ENCODE measurements around the gene S100PBP.
"Not testable (repeated sequence)": the region's sequence is repeated elsewhere in the genome, so short reads cannot be mapped to it uniquely, and the experiment has no call there.

Gene S100PBP

DNA sequence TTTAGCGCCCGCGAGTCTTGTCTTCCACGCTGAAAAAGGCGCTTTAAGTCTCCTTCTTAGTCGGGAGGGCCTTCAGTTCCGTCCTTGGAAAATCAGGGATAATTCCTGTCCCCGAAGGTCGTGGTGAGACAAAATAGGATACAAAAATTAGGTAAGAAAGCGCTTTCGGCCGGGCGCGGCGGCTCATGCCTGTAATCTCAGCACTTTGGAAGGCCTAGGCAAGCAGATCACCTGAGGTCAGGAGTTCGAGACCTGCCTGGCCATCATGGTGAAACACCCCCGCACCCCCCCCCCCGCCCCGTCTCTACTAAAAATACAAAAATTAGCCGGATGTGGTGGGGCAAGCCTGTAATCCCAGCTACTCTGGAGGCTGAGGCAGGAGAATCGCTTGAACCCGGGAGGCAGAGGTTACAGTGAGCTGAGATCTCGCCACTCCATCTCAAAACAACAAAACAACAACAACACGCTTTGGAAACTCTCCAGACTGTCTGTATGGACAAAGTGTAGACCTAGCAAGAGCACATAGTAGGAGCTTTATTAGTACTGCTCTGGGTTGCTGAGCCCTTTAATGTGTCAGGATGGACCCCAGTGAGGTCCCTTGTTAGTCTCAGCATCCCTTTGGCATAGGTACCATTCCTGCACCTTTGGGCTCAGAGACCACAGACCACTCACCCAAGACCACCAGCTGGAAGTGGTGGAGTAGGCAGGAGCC is 84.5 kb downstream of the S100PBP start:
- no peak for DNase-seq

DNA sequence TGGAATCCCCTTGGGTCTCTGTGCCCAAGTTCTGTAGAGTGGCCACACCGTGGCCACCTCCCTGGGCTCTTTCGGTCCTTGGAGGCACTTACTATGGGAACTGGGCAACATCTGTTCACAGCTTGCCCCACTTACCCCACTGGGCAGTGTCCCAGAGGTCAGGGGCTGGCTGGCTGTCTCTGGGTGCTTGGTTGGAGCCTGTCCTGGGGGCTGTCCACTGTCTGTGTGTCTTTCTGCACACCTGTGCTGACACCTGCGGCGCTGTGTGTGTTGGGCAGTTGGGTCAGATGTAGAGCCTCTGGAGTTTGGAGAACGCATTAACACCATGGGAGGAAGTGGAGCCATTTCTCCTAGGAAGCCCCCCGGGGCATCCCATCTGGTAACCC is 85.1 kb downstream of the S100PBP start:
- no peak for DNase-seq

DNA sequence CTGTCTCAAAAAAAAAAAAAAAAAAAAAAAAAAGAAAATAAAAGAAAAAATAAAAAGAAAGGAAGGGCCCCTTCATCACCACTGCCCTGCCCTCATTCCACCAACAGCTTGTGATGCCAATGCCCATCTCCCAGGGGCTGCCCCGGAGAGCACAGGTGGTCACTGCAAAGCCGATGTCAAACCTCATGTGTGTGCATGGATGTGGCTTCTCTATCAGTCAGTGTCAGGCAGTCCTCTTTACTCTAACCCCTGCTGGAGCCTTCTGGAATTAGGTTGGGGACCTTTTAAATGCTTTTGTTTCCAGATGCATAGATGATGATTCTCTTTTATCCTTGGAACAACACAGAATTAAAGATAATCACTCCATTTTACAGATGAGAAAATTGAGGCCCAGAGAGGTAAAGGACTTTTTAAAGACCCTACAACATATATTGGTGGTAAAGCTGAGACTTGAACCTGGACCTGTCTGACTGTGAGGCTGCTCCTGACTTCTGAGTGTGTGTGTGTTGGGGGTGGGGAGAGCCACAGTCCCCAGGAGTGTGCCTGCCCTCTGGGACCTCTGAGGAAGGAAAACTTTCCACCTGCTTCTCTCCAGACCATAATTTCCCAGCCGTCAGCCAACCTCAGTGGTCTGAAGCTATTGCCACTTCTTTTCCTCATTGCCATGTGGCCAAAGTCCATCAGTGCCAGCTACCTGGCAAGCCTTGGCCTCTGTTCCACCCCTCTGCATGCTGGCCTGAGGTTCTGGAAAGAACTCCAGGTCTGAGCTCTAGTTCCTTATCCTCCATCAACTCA is 86.7 kb downstream of the S100PBP start:
- DNase-seq = no peak

DNA sequence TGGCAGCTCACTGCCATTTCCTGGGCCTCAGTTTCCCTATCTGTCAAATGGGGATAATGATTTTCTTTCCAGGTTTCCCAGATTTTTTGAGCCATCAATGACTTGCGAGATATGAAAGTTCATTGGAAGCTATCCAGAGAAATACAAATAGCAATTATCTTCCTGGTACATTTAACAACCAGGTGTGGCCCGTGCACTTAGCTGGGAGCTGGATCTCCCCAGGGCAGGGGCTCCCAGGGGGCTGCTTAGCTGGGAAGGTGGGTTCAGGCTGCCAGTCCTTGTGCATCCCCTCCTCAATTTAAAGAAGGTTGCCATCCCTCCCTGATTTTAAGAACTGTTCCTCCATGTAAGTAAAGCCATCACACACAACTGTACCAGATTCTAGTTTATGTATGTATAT is 87.3 kb downstream of the S100PBP start:
- DNase-seq = no peak

DNA sequence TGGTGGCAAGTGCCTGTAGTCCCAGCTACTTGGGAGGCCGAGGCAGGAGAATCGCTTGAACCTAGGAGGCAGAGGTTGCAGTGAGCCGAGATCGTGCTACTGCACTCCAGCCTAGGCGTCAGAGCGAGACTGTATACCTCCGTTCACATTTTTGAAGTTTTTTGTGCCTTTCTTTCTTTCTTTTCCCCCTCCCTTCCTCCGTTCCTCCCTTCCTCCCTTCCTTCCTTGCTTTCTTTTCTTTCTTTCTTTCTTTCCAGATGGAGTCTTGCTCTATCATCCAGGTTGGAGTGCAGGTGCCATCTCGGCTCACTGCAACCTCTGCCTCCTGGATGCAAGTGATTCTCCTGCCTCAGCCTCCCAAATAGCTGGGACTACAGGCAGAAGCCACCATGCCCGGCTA is 88.1 kb downstream of the S100PBP start:
- not testable (repeated sequence) for DNase-seq

DNA sequence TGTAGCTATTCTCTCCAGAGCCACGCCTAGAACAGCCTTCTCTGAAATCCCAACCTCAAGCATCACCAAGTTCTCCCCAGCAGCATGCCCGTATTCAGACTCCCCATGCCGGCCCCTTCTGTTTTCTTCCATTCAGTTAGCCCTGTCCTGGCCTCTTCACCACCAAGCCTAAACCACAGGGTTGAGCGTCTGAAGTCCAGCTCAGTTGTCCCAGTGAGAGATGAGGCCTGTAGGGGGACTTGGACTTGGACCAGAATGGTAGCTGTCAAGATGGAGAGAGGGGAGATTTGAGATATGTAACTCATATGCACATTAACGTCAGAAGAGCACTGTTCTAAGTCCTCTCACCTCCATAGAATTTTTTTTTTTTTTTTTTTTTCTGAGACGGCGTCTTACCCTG is 89.2 kb downstream of the S100PBP start:
- no peak for DNase-seq

DNA sequence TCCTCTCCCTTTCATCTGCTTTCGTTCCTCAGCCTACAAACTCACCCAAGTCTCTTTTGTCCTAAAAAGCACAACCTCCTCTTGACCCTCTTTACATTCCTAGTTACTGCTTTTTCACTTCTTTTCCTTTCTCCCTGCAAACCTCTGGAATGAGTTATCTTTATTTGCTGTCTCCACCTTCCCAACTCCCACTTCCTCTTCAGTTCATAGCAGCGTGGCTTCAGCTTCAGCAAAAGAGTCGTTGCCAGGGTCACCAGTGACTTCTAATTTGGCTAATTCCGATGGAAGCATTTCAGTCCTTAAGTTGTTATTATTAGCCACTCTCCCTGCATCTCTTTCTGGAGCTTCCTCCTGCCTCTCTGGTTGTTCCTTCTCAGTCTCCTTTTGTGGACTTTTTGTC is 90.0 kb downstream of the S100PBP start:
- DNase-seq = no peak
